ENCODE measurements around the gene ASB11. TPM values are rescaled to one million over a fixed set of nuclear protein-coding genes. Genes with fewer than 3 reads are reported as not detected.

The ASB11 gene
- total RNA-seq, 1 donor from 2014 or later, result not detected

DNA sequence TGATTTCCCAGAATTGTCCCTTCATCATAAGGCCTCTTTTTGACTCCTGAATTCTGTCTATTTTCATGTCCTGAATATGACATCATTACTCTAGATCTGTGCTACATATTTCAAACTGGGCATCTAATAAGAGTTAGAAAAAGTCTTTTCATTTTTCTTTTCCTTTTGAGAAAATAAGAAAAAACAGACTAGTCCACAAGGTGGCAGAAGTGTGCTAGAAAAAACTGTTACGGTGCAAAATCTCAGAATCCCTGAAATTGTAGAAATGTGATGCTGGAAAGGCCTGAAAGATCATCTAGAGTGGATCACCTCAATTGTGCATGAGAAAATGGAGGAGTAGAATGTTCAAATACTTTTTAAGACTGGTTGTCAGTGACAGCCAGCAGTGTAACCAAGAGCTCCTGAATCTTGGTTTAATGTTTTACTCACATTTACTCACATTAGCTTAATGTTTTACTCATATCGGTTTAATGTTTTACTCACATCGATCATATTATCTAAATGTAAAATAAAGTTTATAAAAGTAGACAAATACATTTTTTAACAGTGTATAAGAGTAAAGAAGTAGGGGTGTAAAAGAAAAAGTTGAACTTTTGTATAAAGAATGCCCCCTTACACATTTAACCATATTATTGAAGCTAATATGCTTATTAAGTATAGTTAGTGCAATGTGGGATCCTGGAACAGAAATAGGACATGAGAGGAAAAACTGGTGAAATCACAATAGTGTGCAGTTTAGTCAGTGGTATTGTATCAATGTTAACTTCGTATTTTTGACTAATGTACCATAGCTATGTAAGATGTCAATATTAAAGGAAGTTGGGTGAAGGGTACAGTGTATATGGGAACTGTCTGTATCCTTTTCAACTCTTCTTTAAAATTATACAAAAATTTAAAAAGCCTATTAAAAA lies 15.2 kb downstream of the ASB11 start:
- intact Hi-C loops (cut with DNase I), result no loop called here

DNA sequence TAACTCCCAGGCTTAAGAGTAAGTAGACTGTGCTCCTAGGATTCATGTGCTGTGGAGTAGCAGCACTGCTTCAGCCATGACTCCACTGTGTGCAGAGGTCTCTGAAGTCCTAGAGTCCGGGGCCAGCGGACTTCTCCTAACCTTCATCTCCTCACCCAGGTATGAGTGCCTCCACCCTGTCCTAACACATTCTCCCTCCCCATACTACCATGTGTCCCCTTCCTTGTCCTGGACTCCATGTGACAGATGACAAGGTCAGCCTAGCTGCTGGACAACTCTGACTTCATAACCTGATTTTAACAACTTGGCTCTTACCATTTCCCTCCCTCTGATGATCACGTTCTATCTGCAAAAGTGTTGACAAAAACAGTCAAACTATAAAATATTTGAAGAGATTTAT lies 16.7 kb downstream of the ASB11 start:
- no peak for DNase-seq (ENCODE audit: extremely low spot score in 2 of 2)
- Histone ChIP-seq H3K27ac (no peak overlapping the region), H3K36me3 (no peaks in the 10 kb centered on the region), H3K4me3 (no peak overlapping the region), H3K27me3 (no peaks in the 10 kb centered on the region), H3K9me3 (no peaks in the 10 kb centered on the region), H3K4me1 (no peaks in the 10 kb centered on the region)
- intact Hi-C loops (cut with DNase I), result no loop called here
- TF ChIP-seq, protein P1, sequence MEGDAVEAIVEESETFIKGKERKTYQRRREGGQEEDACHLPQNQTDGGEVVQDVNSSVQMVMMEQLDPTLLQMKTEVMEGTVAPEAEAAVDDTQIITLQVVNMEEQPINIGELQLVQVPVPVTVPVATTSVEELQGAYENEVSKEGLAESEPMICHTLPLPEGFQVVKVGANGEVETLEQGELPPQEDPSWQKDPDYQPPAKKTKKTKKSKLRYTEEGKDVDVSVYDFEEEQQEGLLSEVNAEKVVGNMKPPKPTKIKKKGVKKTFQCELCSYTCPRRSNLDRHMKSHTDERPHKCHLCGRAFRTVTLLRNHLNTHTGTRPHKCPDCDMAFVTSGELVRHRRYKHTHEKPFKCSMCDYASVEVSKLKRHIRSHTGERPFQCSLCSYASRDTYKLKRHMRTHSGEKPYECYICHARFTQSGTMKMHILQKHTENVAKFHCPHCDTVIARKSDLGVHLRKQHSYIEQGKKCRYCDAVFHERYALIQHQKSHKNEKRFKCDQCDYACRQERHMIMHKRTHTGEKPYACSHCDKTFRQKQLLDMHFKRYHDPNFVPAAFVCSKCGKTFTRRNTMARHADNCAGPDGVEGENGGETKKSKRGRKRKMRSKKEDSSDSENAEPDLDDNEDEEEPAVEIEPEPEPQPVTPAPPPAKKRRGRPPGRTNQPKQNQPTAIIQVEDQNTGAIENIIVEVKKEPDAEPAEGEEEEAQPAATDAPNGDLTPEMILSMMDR (IDR thresholded peaks at IDR 0.05), result no peak
- TF ChIP-seq POLR2A (IDR thresholded peaks at IDR 0.05) (no peak), POLR2AphosphoS5 (IDR thresholded peaks at IDR 0.05; ENCODE audit: insufficient read depth in 1 of 2, low read depth in 1 of 2) (no peak)

More for the DNA sequence above, 15.2 kb downstream of the ASB11 start:
- Histone ChIP-seq H3K36me3 (no peaks in the 10 kb centered on the region), H3K27me3 (no peaks in the 10 kb centered on the region), H3K4me1 (no peaks in the 10 kb centered on the region), H3K9me3 (no peaks in the 10 kb centered on the region), H3K4me3 (no peak overlapping the region), H3K27ac (no peak overlapping the region)
- no peak for DNase-seq (ENCODE audit: extremely low spot score in 2 of 2)
- no peak for TF ChIP-seq POLR2AphosphoS5 (IDR thresholded peaks at IDR 0.05; ENCODE audit: insufficient read depth in 1 of 2, low read depth in 1 of 2)
- TF ChIP-seq, protein P1 (IDR thresholded peaks at IDR 0.05), result peak in 1 of 3 experiments; percentile 27
- no peak for TF ChIP-seq POLR2A (IDR thresholded peaks at IDR 0.05)

DNA sequence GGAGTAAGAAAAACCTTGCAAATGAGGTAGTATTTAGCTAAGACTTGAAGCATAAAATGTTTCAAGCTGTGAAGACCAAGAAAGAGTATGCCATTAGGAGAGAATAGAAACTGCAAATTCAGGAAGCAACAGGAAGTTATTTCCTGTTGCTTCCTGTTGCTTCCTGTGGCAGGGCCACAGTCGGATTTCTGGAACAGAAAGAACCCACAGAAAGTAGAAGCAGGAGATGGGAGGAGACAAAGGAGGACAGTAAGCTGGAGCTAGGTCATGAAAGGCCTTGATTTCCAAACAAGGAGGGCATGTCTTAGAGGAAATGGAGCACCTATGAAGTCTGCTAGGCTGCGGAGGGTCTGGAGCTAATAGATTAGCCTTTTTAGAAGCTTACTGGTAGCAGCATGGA lies 17.2 kb downstream of the ASB11 start:
- intact Hi-C loops (cut with DNase I), result no loop called here
- Histone ChIP-seq H3K27me3 (no peaks in the 10 kb centered on the region), H3K4me3 (no peak overlapping the region), H3K9me3 (no peaks in the 10 kb centered on the region), H3K4me1 (no peaks in the 10 kb centered on the region), H3K27ac (no peak overlapping the region), H3K36me3 (no peaks in the 10 kb centered on the region)
- TF ChIP-seq POLR2A (IDR thresholded peaks at IDR 0.05), result no peak
- TF ChIP-seq POLR2AphosphoS5 (IDR thresholded peaks at IDR 0.05; ENCODE audit: insufficient read depth in 1 of 2, low read depth in 1 of 2), result no peak
- TF ChIP-seq, protein P1 (IDR thresholded peaks at IDR 0.05), result no peak
- DNase-seq (ENCODE audit: extremely low spot score in 2 of 2), result no peak

DNA sequence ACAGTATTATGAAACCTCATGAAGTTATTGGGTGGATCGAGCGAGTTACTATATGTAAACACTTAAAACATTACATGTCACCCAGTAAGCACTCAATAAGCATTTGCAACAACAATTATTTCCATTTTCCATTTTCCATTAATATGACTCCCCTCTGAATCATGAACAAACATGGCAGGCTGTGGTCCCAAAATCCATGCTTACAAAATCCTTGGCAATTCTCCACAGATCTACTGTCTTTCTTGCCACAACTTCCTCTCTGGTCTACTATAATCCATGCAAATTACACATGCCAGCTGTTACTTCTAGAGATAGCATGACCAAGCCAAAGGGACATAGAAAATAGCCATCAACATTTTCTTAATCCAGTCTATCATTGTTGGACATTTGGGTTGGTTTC lies 22.0 kb downstream of the ASB11 start:
- Histone ChIP-seq H3K36me3 (no peaks in the 10 kb centered on the region), H3K4me3 (no peak overlapping the region), H3K4me1 (no peaks in the 10 kb centered on the region), H3K27ac (no peak overlapping the region), H3K9me3 (no peaks in the 10 kb centered on the region), H3K27me3 (no peaks in the 10 kb centered on the region)
- no peak for DNase-seq (ENCODE audit: extremely low spot score in 2 of 2)
- TF ChIP-seq, protein P1 (IDR thresholded peaks at IDR 0.05), result no peak
- TF ChIP-seq POLR2AphosphoS5 (IDR thresholded peaks at IDR 0.05; ENCODE audit: insufficient read depth in 1 of 2, low read depth in 1 of 2) (no peak), POLR2A (IDR thresholded peaks at IDR 0.05) (no peak)
- intact Hi-C loops (cut with DNase I), result no loop called here

DNA sequence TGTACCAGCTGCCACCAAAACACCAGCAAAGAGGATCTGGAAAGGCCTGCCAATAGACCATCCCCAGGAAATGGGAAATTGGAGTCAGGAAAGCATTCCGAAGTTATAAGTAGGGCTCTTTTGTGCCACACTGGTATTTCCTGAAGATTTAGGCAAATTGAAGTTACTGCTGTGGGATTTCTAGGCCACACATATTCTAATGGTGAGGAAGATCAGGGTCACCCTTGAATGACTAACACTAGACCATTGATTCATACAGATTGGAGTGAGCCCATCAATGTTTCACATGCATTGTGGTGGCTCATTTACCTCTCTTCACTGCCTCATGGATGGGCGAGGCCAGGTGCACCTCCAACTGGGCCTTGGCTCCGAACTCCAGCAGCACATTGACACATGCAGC lies 22.6 kb downstream of the ASB11 start:
- intact Hi-C loops (cut with DNase I), result no loop called here
- TF ChIP-seq POLR2AphosphoS5 (IDR thresholded peaks at IDR 0.05; ENCODE audit: insufficient read depth in 1 of 2, low read depth in 1 of 2) (no peak), POLR2A (IDR thresholded peaks at IDR 0.05) (no peak)
- TF ChIP-seq, protein P1 (IDR thresholded peaks at IDR 0.05), result no peak
- H3K36me3 ChIP-seq, result no peaks in the 10 kb centered on the region
- no peaks in the 10 kb centered on the region for H3K9me3 ChIP-seq
- H3K27me3 ChIP-seq, result no peaks in the 10 kb centered on the region
- no peak overlapping the region for H3K4me3 ChIP-seq
- no peaks in the 10 kb centered on the region for H3K4me1 ChIP-seq
- no peak for DNase-seq (ENCODE audit: extremely low spot score in 2 of 2)
- no peak overlapping the region for H3K27ac ChIP-seq

Measured in vagina (tissue), 2 donors.